Measurements from ENCODE around the gene CBX6.

CBX6 gene

DNA sequence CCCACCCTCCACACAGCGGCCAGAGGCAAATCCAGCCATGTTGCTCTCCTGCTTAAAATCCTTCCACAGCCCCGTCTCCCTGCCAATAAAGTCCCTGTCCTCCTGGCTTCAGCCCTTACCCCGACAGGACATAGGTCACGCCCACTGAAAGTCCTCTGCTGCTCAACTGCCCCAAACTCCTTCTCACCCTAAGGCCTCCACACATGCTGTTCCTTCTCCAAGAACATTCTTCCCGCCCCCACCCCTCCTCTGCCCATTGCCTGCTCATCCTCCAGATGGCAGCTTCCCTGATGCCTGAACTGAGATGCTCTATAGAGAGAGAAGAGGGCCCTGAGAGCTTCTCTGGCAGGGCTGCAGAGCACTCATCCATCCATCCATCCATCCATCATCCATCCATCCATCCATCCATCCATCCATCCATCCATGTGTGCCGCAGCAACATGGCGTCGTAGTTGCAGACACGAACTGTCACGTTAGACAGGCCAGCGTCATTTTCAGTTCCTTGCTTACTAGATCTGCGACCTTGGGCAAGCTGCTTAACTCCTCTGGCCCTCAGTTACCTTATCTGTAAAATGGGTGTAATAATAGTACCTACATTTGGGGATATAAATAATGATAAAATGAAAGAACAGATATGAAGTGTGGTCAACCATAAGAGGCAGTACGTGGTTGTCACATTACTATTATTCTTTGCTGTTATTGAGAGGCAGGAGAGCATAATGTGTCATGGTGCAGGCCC, 37.6 kb downstream of the CBX6 start:
- no peak for TF ChIP-seq GLIS3 (CRISPR knock-in tag; IDR thresholded peaks at IDR 0.05)
- no peak for ATAC-seq

DNA sequence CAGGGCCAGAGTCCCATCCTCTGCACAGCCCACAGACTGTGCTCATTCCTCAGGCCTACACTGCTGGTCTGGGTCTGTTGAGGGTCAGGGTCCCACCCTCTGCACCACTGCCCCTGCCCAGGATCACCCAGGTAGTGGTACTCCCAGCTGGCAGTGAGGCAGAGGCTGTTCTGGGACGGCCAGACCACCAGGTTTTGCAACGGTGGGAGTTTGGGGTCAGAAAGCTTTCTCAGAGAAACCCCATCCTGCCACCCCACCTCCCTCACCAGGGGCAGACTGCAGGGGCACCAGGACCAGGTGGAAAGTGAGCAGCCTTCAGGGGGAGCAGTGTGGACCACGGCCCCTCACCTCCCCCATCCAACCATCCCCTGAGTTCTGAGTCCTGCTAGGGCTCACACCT, 39.0 kb downstream of the CBX6 start:
- TF ChIP-seq BACH2 (CRISPR knock-in tag; IDR thresholded peaks at IDR 0.05; ENCODE audit: borderline replicate concordance) (no peak), ARNTL (CRISPR knock-in tag; IDR thresholded peaks at IDR 0.05; ENCODE audit: borderline replicate concordance, low read depth) (no peak)
- TF ChIP-seq, protein P1, sequence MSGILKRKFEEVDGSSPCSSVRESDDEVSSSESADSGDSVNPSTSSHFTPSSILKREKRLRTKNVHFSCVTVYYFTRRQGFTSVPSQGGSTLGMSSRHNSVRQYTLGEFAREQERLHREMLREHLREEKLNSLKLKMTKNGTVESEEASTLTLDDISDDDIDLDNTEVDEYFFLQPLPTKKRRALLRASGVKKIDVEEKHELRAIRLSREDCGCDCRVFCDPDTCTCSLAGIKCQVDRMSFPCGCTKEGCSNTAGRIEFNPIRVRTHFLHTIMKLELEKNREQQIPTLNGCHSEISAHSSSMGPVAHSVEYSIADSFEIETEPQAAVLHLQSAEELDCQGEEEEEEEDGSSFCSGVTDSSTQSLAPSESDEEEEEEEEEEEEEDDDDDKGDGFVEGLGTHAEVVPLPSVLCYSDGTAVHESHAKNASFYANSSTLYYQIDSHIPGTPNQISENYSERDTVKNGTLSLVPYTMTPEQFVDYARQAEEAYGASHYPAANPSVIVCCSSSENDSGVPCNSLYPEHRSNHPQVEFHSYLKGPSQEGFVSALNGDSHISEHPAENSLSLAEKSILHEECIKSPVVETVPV (CRISPR knock-in tag; IDR thresholded peaks at IDR 0.05): no peak
- ATAC-seq: no peak

DNA sequence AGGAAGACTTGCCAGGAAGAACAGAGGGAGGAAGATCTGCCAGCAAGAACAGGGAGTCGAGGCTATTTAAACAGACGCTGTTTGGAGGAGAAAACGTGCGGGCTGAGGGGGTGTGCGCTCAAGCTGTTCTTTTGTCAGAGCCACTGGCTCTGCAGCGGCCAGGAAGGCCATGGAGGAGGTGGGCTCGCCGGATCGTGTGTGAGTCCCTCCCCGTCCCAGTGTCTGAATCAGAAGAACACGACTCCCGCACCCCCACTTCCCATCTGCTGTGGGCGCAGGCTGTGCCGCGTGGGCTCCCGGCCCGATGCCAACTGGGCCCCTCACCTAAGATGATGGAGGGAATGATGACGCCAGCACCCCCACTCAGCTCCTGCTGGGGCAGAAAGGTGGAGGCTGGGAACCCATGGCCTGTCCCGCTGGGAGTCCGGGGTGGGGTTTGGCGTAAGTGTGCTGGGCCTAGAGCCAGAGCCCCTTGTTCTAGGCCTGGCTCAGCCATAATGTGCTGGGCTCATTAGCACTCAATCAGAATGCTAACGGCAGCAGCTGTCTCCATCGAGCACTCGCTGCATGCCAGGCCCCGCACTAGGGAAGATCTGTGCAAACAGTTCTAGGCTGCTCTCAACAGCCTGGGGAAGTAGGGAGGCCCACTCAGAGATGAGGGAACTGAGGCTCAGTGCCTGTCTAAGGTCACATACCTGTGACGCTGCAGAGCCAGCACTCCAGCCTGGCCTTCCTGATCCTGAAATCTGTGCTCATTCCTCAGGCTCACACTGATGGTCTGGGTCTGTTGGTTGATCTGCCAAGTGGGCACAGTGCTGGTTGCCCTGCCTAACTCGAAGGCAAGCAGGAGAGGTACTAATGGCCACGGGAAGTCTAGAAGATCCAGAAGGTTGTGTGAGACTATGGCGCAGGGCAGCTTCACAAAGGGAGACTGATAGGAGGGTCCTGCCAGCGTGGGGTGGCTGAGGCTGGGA, 39.7 kb downstream of the CBX6 start:
- no peak for ATAC-seq
- TF ChIP-seq ZNF8 (CRISPR knock-in tag; IDR thresholded peaks at IDR 0.05) (no peak), ISL1 (CRISPR knock-in tag; IDR thresholded peaks at IDR 0.05) (no peak), TCF4 (CRISPR knock-in tag; IDR thresholded peaks at IDR 0.05; ENCODE audit: borderline replicate concordance) (no peak), CSDC2 (CRISPR knock-in tag; IDR thresholded peaks at IDR 0.05) (no peak), PPARA (CRISPR knock-in tag; IDR thresholded peaks at IDR 0.05; ENCODE audit: borderline replicate concordance) (no peak)
- TF ChIP-seq, protein P2, sequence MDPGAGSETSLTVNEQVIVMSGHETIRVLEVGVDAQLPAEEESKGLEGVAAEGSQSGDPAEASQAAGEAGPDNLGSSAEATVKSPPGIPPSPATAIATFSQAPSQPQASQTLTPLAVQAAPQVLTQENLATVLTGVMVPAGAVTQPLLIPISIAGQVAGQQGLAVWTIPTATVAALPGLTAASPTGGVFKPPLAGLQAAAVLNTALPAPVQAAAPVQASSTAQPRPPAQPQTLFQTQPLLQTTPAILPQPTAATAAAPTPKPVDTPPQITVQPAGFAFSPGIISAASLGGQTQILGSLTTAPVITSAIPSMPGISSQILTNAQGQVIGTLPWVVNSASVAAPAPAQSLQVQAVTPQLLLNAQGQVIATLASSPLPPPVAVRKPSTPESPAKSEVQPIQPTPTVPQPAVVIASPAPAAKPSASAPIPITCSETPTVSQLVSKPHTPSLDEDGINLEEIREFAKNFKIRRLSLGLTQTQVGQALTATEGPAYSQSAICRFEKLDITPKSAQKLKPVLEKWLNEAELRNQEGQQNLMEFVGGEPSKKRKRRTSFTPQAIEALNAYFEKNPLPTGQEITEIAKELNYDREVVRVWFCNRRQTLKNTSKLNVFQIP (CRISPR knock-in tag; IDR thresholded peaks at IDR 0.05; ENCODE audit: borderline replicate concordance, low read depth): no peak

DNA sequence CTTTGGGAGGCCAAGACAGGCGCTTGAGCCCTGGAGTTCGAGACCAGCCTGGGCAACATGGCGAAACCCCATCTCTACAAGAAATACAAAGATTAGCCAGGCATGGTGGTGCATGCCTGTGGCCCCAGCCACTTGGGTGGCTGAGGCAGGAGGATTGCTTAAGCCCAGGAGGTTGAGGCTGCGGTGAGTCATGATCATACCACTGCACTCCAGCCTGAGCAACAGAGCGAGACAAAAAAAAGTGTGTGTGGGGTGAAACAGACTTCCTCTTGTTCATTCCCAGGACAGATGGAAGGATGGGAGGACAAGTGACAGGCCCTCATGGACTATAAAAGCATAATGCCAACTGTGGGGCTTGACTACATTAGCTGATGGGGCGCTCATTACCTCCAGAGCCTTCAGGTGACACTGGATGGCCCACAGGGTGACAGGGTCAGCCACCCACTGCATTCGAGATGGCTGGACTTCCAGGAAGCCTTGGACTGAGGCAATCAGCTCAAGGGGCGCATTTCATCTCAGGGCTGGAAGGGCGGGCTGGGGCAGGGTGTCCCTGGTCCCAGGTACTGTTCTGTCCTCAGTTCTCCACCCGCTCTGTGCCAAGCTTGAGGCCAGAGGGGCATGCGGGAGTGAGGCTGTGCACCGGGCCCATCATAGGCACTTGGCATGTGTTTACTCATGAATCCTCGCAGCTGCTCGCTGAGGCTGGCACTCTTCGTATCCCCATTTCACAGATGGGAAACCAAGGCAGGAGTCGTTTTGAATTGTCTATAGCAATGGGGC, 40.7 kb downstream of the CBX6 start:
- no peak for TF ChIP-seq ZFP30 (CRISPR knock-in tag; IDR thresholded peaks at IDR 0.05)
- no peak for TF ChIP-seq ZC3H10 (CRISPR knock-in tag; IDR thresholded peaks at IDR 0.05)
- no peak for TF ChIP-seq ARNTL (CRISPR knock-in tag; IDR thresholded peaks at IDR 0.05; ENCODE audit: borderline replicate concordance, low read depth)
- no peak for TF ChIP-seq CSDC2 (CRISPR knock-in tag; IDR thresholded peaks at IDR 0.05)
- TF ChIP-seq SNAI2 (CRISPR knock-in tag; IDR thresholded peaks at IDR 0.05): no peak
- TF ChIP-seq, protein P3, sequence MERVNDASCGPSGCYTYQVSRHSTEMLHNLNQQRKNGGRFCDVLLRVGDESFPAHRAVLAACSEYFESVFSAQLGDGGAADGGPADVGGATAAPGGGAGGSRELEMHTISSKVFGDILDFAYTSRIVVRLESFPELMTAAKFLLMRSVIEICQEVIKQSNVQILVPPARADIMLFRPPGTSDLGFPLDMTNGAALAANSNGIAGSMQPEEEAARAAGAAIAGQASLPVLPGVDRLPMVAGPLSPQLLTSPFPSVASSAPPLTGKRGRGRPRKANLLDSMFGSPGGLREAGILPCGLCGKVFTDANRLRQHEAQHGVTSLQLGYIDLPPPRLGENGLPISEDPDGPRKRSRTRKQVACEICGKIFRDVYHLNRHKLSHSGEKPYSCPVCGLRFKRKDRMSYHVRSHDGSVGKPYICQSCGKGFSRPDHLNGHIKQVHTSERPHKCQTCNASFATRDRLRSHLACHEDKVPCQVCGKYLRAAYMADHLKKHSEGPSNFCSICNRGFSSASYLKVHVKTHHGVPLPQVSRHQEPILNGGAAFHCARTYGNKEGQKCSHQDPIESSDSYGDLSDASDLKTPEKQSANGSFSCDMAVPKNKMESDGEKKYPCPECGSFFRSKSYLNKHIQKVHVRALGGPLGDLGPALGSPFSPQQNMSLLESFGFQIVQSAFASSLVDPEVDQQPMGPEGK (CRISPR knock-in tag; IDR thresholded peaks at IDR 0.05; ENCODE audit: borderline replicate concordance): no peak
- TF ChIP-seq ZNF70 (CRISPR knock-in tag; IDR thresholded peaks at IDR 0.05): no peak
- no peak for TF ChIP-seq GLIS3 (CRISPR knock-in tag; IDR thresholded peaks at IDR 0.05)
- TF ChIP-seq ZNF565 (CRISPR knock-in tag; conservative IDR thresholded peaks at IDR 0.05; ENCODE audit: low read depth): no peak
- TF ChIP-seq ESRRG (CRISPR knock-in tag; IDR thresholded peaks at IDR 0.05): no peak
- TF ChIP-seq TOX (CRISPR knock-in tag; IDR thresholded peaks at IDR 0.05; ENCODE audit: borderline replicate concordance): no peak
- ATAC-seq: no peak

DNA sequence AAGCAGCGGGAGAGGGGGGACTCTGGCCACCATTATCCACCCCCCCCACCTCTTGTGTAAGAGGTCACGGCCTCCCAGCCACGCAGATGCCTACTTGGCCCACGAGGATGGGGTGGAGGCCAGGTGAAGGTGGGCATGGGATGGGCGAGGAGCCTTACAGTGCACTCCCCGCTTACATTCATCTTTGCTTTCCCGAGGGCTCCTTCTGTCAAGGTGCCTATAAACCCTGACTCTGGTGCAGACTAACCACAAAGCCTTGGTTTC, 41.2 kb downstream of the CBX6 start:
- no peak for ATAC-seq
- TF ChIP-seq SNAI2 (CRISPR knock-in tag; IDR thresholded peaks at IDR 0.05) (no peak), ZC3H10 (CRISPR knock-in tag; IDR thresholded peaks at IDR 0.05) (no peak), ZFP3 (CRISPR knock-in tag; IDR thresholded peaks at IDR 0.05) (no peak), ZFP30 (CRISPR knock-in tag; IDR thresholded peaks at IDR 0.05) (no peak), TOX (CRISPR knock-in tag; IDR thresholded peaks at IDR 0.05; ENCODE audit: borderline replicate concordance) (no peak), ISL1 (CRISPR knock-in tag; IDR thresholded peaks at IDR 0.05) (no peak), ZNF70 (CRISPR knock-in tag; IDR thresholded peaks at IDR 0.05) (no peak), CSDC2 (CRISPR knock-in tag; IDR thresholded peaks at IDR 0.05) (no peak), BACH2 (CRISPR knock-in tag; IDR thresholded peaks at IDR 0.05; ENCODE audit: borderline replicate concordance) (no peak), GLIS3 (CRISPR knock-in tag; IDR thresholded peaks at IDR 0.05) (no peak), RARB (CRISPR knock-in tag; IDR thresholded peaks at IDR 0.05) (no peak), OSR1 (CRISPR knock-in tag; IDR thresholded peaks at IDR 0.05) (no peak)
- TF ChIP-seq, protein P1 (CRISPR knock-in tag; IDR thresholded peaks at IDR 0.05): no peak
- TF ChIP-seq, protein P4, sequence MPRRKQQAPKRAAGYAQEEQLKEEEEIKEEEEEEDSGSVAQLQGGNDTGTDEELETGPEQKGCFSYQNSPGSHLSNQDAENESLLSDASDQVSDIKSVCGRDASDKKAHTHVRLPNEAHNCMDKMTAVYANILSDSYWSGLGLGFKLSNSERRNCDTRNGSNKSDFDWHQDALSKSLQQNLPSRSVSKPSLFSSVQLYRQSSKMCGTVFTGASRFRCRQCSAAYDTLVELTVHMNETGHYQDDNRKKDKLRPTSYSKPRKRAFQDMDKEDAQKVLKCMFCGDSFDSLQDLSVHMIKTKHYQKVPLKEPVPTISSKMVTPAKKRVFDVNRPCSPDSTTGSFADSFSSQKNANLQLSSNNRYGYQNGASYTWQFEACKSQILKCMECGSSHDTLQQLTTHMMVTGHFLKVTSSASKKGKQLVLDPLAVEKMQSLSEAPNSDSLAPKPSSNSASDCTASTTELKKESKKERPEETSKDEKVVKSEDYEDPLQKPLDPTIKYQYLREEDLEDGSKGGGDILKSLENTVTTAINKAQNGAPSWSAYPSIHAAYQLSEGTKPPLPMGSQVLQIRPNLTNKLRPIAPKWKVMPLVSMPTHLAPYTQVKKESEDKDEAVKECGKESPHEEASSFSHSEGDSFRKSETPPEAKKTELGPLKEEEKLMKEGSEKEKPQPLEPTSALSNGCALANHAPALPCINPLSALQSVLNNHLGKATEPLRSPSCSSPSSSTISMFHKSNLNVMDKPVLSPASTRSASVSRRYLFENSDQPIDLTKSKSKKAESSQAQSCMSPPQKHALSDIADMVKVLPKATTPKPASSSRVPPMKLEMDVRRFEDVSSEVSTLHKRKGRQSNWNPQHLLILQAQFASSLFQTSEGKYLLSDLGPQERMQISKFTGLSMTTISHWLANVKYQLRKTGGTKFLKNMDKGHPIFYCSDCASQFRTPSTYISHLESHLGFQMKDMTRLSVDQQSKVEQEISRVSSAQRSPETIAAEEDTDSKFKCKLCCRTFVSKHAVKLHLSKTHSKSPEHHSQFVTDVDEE (CRISPR knock-in tag; IDR thresholded peaks at IDR 0.05): no peak
